Measurements from ENCODE around the gene TIMM17A.

- peak; percentile 52 for TF ChIP-seq CTCF (conservative IDR thresholded peaks at IDR 0.05; ENCODE audit: low read depth, low read length)
- TF ChIP-seq RFX5 (IDR thresholded peaks at IDR 0.05; ENCODE audit: low read depth, low read length) = no peak
- TF ChIP-seq ELK1 (IDR thresholded peaks at IDR 0.05; ENCODE audit: borderline replicate concordance, low read depth, low read length) = no peak
- peak; percentile 31 for TF ChIP-seq RAD21 (IDR thresholded peaks at IDR 0.05; ENCODE audit: low read length)
- no peak for TF ChIP-seq MAZ (IDR thresholded peaks at IDR 0.05; ENCODE audit: borderline replicate concordance, low read depth, low read length)
- no peak for TF ChIP-seq POLR2A (IDR thresholded peaks at IDR 0.05; ENCODE audit: low read depth, low read length)
- TF ChIP-seq RCOR1 (IDR thresholded peaks at IDR 0.05; ENCODE audit: insufficient replicate concordance, low read length) = no peak
Observed at GRCh38 chr1:202005958-202006357, 50.7 kb downstream of the TIMM17A start.

All from IMR-90 (cell line).